ENCODE data around the gene OR2T10. TPM values are rescaled to one million over a fixed set of nuclear protein-coding genes. Genes with fewer than 3 reads are reported as not detected.

The OR2T10 gene
- not detected in 5 replicates for total RNA-seq (2022; extraction: Qiagen RNA extraction)

DNA sequence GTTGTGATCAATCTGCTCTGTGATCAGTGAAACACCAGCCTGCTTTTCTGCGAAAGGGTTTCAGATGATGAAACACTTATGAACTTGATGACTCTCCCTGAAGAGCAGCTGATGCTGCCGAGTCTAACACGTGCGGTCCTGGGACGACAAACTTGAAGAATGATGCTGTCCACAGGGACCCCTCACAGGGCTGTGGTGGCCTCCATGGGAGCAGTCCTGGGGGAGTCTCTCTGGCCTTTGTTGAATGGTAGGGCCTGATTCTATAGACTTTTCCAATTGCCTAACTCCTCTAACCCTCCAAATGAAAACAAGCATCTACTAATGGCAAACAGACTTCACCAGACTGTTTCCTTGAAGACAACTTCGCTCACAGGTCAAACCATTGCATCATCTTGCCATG, at the start of gene OR2T10:
Gene OR2T10 (minus strand): TSS at position 112 of the 400 bp plus-strand sequence. CDS start 3,932 bp downstream, outside the sequence.

DNA sequence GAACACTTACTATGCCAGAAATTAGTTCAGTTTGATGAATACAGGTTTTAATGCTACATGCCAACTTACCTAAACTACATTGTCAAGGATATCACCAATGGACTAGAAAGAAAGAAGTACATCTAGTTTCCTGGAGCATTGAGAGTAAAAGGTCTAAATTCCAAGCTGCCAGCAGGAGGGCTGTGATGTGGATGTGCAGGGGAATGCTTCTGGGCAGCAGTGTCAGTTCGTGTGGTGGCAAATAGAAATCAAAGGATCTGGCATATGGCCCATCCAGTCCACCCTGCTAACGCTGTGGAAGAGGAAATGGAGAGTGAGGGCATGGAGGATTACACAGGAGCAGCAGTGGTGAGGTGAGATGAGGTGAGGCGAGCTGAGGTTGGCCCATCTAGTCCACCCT, 47.7 kb upstream of the OR2T10 start, which contains the start of gene OR2T35:
Gene OR2T35 (minus strand): TSS at position 101 of the 400 bp plus-strand sequence. CDS start 6,020 bp downstream, outside the sequence.

DNA sequence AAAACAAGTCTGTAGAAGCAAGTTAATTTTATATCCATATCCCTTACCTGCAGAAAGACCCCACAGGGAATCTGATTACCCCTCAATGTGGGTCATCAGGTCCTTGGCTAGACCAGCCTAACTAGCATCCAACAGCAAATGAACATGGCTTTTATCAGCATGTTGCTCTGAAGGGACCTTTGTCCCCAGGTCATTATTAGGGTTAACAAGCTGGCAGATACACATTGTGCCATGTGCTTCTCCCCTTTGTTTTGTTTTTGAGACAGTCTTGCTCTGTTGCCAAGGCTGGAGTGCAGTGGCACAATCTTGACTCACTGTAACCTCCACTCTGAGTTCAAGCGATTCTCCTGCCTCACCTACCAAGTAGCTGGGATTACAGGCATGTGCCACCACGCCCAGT, 37.5 kb upstream of the OR2T10 start, which contains the start of gene OR2T11:
Gene OR2T11 (minus strand): TSS at position 101 of the 400 bp plus-strand sequence. CDS start 7,963 bp downstream, outside the sequence.

DNA sequence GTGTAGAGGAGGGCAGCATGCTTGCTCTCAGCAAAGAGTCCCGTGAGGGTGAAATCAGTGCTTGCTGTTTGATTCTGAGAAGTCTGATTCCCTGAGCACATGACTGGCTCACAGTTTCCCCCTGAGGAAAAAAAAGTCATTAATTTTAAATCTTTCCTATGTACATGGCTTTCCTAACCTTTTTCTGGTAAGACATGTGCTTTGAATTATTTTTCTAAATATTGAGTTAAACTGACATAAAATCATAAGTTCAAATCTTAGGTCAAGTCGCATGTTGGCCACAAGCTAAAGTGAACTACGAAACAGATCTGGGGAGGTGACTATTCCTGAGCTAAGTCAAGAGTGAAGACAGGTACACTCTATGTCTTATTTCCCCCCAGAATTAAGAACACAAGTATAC, 22.8 kb downstream of the OR2T10 start, which contains the start of gene OR2T34:
Gene OR2T34 (minus strand): TSS at position 101 of the 400 bp plus-strand sequence. CDS start 0 bp downstream, at position 101.

GRCh38 chr1:248562672-248563071, 34.8 kb downstream of the OR2T10 start, which contains the start of gene OR2T29:
TSS of gene OR2T29 (minus strand) at chr1:248562772. CDS start at chr1:248559491, 3,281 bp downstream.

Other genes with a start within 250 kb of the OR2T10 start
- gene OR14C36, start 248.9 kb downstream of the OR2T10 start, total RNA-seq (2022; extraction: Qiagen RNA extraction), result not detected in 5 replicates
- not detected in 5 replicates for gene OR2T4, start 236.0 kb downstream of the OR2T10 start, total RNA-seq (2022; extraction: Qiagen RNA extraction)
- gene OR2T6, start 222.0 kb downstream of the OR2T10 start, total RNA-seq (2022; extraction: Qiagen RNA extraction), result not detected in 5 replicates
- gene OR2T1, start 194.7 kb downstream of the OR2T10 start, total RNA-seq (2022; extraction: Qiagen RNA extraction), result not detected in 5 replicates
- gene OR2T2, start 152.1 kb downstream of the OR2T10 start, total RNA-seq (2022; extraction: Qiagen RNA extraction), result not detected in 5 replicates
- gene OR2T3, start 124.3 kb downstream of the OR2T10 start, total RNA-seq (2022; extraction: Qiagen RNA extraction), result not detected in 5 replicates
- not detected in 5 replicates for gene OR2T5, start 109.1 kb downstream of the OR2T10 start, total RNA-seq (2022; extraction: Qiagen RNA extraction)
- not detected in 5 replicates for gene OR2G6, start 89.6 kb downstream of the OR2T10 start, total RNA-seq (2022; extraction: Qiagen RNA extraction)
- not detected in 5 replicates for gene OR2T29, start 34.9 kb downstream of the OR2T10 start, total RNA-seq (2022; extraction: Qiagen RNA extraction)
- gene OR2T34, start 22.9 kb downstream of the OR2T10 start, total RNA-seq (2022; extraction: Qiagen RNA extraction), result not detected in 5 replicates
- gene OR2T11, start 37.4 kb upstream of the OR2T10 start, total RNA-seq (2022; extraction: Qiagen RNA extraction), result not detected in 5 replicates
- gene OR2T35, start 47.6 kb upstream of the OR2T10 start, total RNA-seq (2022; extraction: Qiagen RNA extraction), result not detected in 5 replicates
- gene OR2T27, start 57.8 kb upstream of the OR2T10 start, total RNA-seq (2022; extraction: Qiagen RNA extraction), result not detected in 5 replicates
- not detected in 5 replicates for gene OR14I1, start 105.1 kb upstream of the OR2T10 start, total RNA-seq (2022; extraction: Qiagen RNA extraction)
- 0.10 to 0.20 TPM (median 0.16 TPM) in 4 of 5 replicates, not detected in the other for gene LYPD8, start 158.1 kb upstream of the OR2T10 start, total RNA-seq (2022; extraction: Qiagen RNA extraction)
- gene SH3BP5L, start 228.2 kb upstream of the OR2T10 start, total RNA-seq (2022; extraction: Qiagen RNA extraction), result 21.6 to 26.7 TPM (median 22.8 TPM) in 5 replicates
- gene ZNF672, start 240.5 kb upstream of the OR2T10 start, total RNA-seq (2022; extraction: Qiagen RNA extraction), result 16.0 to 20.9 TPM (median 18.9 TPM) in 5 replicates

Measured in A549 treated with Hydrocortisone at 1 μM for 4 hours (cell line).